ENCODE results near the gene DUSP10.

The DUSP10 gene

GRCh38 chr1:221706876-221707582, 34.9 kb downstream of the DUSP10 start:
- peaks cover 56% of the 10 kb centered on the region for H3K4me1 ChIP-seq (ENCODE audit: low read depth, poor library complexity, severe bottlenecking)
- peak overlapping the region; percentile 15 for H3K4me3 ChIP-seq (IDR thresholded peaks at IDR 0.05; ENCODE audit: insufficient read depth, low read depth, low read length)
- H2AFZ ChIP-seq (ENCODE audit: low read depth): no peak overlapping the region
- H3K27ac ChIP-seq: peak overlapping the region; percentile 92
- H3K9ac ChIP-seq: no peak overlapping the region
- no peak for TF ChIP-seq CTCF (conservative IDR thresholded peaks at IDR 0.05; ENCODE audit: low read depth, low read length)
- H3K4me2 ChIP-seq: peak overlapping the region; percentile 23
- H3K27me3 ChIP-seq (ENCODE audit: insufficient read depth, low read depth): no peaks in the 10 kb centered on the region
- 0 out of 2 replicates have a peak, but pooled peaks cover 4% of the 10 kb centered on the region for H3K79me2 ChIP-seq (ENCODE audit: insufficient read depth, low read depth)
- H3K36me3 ChIP-seq (ENCODE audit: insufficient read depth): no peaks in the 10 kb centered on the region
- no peaks in the 10 kb centered on the region for H4K20me1 ChIP-seq (ENCODE audit: insufficient read depth)

GRCh38 chr1:221706191-221706590, 35.7 kb downstream of the DUSP10 start:
- H3K27ac ChIP-seq: no peak overlapping the region
- H3K4me3 ChIP-seq (IDR thresholded peaks at IDR 0.05; ENCODE audit: insufficient read depth, low read depth, low read length): no peak overlapping the region
- no peak overlapping the region for H3K9ac ChIP-seq
- H3K36me3 ChIP-seq (ENCODE audit: insufficient read depth): no peaks in the 10 kb centered on the region
- no peaks in the 10 kb centered on the region for H4K20me1 ChIP-seq (ENCODE audit: insufficient read depth)
- H3K79me2 ChIP-seq (ENCODE audit: insufficient read depth, low read depth): 0 out of 2 replicates have a peak, but pooled peaks cover 4% of the 10 kb centered on the region
- H3K4me1 ChIP-seq (ENCODE audit: low read depth, poor library complexity, severe bottlenecking): peaks cover 48% of the 10 kb centered on the region
- H3K4me2 ChIP-seq: no peak overlapping the region
- H3K27me3 ChIP-seq (ENCODE audit: insufficient read depth, low read depth): no peaks in the 10 kb centered on the region
- no peak for TF ChIP-seq CTCF (conservative IDR thresholded peaks at IDR 0.05; ENCODE audit: low read depth, low read length)
- H2AFZ ChIP-seq (ENCODE audit: low read depth): no peak overlapping the region

GRCh38 chr1:221704306-221704705, 37.6 kb downstream of the DUSP10 start:
- Histone ChIP-seq H3K4me1 (ENCODE audit: low read depth, poor library complexity, severe bottlenecking) (peaks cover 29% of the 10 kb centered on the region), H3K4me3 (IDR thresholded peaks at IDR 0.05; ENCODE audit: insufficient read depth, low read depth, low read length) (no peak overlapping the region), H2AFZ (ENCODE audit: low read depth) (no peak overlapping the region), H3K36me3 (ENCODE audit: insufficient read depth) (no peaks in the 10 kb centered on the region), H4K20me1 (ENCODE audit: insufficient read depth) (no peaks in the 10 kb centered on the region), H3K9ac (no peak overlapping the region), H3K4me2 (no peak overlapping the region), H3K79me2 (ENCODE audit: insufficient read depth, low read depth) (0 out of 2 replicates have a peak, but pooled peaks cover 4% of the 10 kb centered on the region), H3K27me3 (ENCODE audit: insufficient read depth, low read depth) (no peaks in the 10 kb centered on the region), H3K27ac (no peak overlapping the region)
- no peak for TF ChIP-seq CTCF (conservative IDR thresholded peaks at IDR 0.05; ENCODE audit: low read depth, low read length)

- no peak overlapping the region for H3K9ac ChIP-seq
- H4K20me1 ChIP-seq (ENCODE audit: insufficient read depth): no peaks in the 10 kb centered on the region
- H3K27ac ChIP-seq: no peak overlapping the region
- no peak for TF ChIP-seq CTCF (conservative IDR thresholded peaks at IDR 0.05; ENCODE audit: low read depth, low read length)
- no peaks in the 10 kb centered on the region for H3K27me3 ChIP-seq (ENCODE audit: insufficient read depth, low read depth)
- no peaks in the 10 kb centered on the region for H3K79me2 ChIP-seq (ENCODE audit: insufficient read depth, low read depth)
- H3K4me3 ChIP-seq (IDR thresholded peaks at IDR 0.05; ENCODE audit: insufficient read depth, low read depth, low read length): no peak overlapping the region
- H3K4me2 ChIP-seq: no peak overlapping the region
- no peaks in the 10 kb centered on the region for H3K36me3 ChIP-seq (ENCODE audit: insufficient read depth)
- peaks cover 2% of the 10 kb centered on the region for H3K4me1 ChIP-seq (ENCODE audit: low read depth, poor library complexity, severe bottlenecking)
- H2AFZ ChIP-seq (ENCODE audit: low read depth): no peak overlapping the region
These were observed 40.2 kb downstream of the DUSP10 start for GRCh38 chr1:221701570-221702186.
